Measurements from ENCODE around the gene IL9.

IL9 gene

GRCh38 chr5:135937245-135937911, 41.7 kb upstream of the IL9 start:
- Histone ChIP-seq H3K4me3 (ENCODE audit: low read depth, low read length) (no peak overlapping the region), H3K27me3 (ENCODE audit: insufficient read depth, low read depth, severe bottlenecking) (no peaks in the 10 kb centered on the region), H3K27ac (no peak overlapping the region), H3K36me3 (no peaks in the 10 kb centered on the region), H3K9me3 (ENCODE audit: severe bottlenecking) (no peaks in the 10 kb centered on the region)
- no peak for TF ChIP-seq CTCF (IDR thresholded peaks at IDR 0.05; ENCODE audit: low read depth, low read length)
- no peak for DNase-seq

GRCh38 chr5:135934939-135935338, 39.3 kb upstream of the IL9 start:
- DNase-seq = no peak

GRCh38 chr5:135930949-135931295, 35.3 kb upstream of the IL9 start:
- TF ChIP-seq CTCF (IDR thresholded peaks at IDR 0.05; ENCODE audit: low read depth, low read length) = no peak
- no peak overlapping the region for H3K27ac ChIP-seq
- peak overlapping the region; percentile 56; the same call in 1 of the 2 replicates for H3K4me3 ChIP-seq (ENCODE audit: low read depth, low read length)
- no peaks in the 10 kb centered on the region for H3K36me3 ChIP-seq
- H3K27me3 ChIP-seq (ENCODE audit: insufficient read depth, low read depth, severe bottlenecking) = peaks cover 3% of the 10 kb centered on the region
- no peaks in the 10 kb centered on the region for H3K9me3 ChIP-seq (ENCODE audit: severe bottlenecking)
- no peak for DNase-seq

More at GRCh38 chr5:135934939-135935338, 39.3 kb upstream of the IL9 start:
- no peak overlapping the region for H3K4me3 ChIP-seq (ENCODE audit: low read depth, low read length)
- no peaks in the 10 kb centered on the region for H3K9me3 ChIP-seq (ENCODE audit: severe bottlenecking)
- no peaks in the 10 kb centered on the region for H3K36me3 ChIP-seq
- peaks cover 3% of the 10 kb centered on the region for H3K27me3 ChIP-seq (ENCODE audit: insufficient read depth, low read depth, severe bottlenecking)
- no peak overlapping the region for H3K27ac ChIP-seq
- no peak for TF ChIP-seq CTCF (IDR thresholded peaks at IDR 0.05; ENCODE audit: low read depth, low read length)

GRCh38 chr5:135930029-135930948, 34.6 kb upstream of the IL9 start:
- peak; percentile 47 for TF ChIP-seq CTCF (IDR thresholded peaks at IDR 0.05; ENCODE audit: low read depth, low read length)
- peak overlapping the region; percentile 56 for H3K4me3 ChIP-seq (ENCODE audit: low read depth, low read length)
- H3K27me3 ChIP-seq (ENCODE audit: insufficient read depth, low read depth, severe bottlenecking) = peaks cover 3% of the 10 kb centered on the region
- no peaks in the 10 kb centered on the region for H3K9me3 ChIP-seq (ENCODE audit: severe bottlenecking)
- peak overlapping the region; percentile 6; the same call in 1 of the 2 replicates for H3K27ac ChIP-seq
- no peaks in the 10 kb centered on the region for H3K36me3 ChIP-seq
- DNase-seq = peak; percentile 70

- no peak for TF ChIP-seq CTCF (IDR thresholded peaks at IDR 0.05; ENCODE audit: low read depth, low read length)
- Histone ChIP-seq H3K27ac (no peak overlapping the region), H3K9me3 (ENCODE audit: severe bottlenecking) (no peaks in the 10 kb centered on the region), H3K27me3 (ENCODE audit: insufficient read depth, low read depth, severe bottlenecking) (peaks cover 19% of the 10 kb centered on the region), H3K36me3 (no peaks in the 10 kb centered on the region), H3K4me3 (ENCODE audit: low read depth, low read length) (no peak overlapping the region)
- DNase-seq = no peak
Observed at GRCh38 chr5:135921388-135921787, 25.7 kb upstream of the IL9 start.

Measured in WERI-Rb-1 (cell line).